Esophagus mucosa (tissue), 1 donor: Measurements from ENCODE around the gene PIGV. TPM values are rescaled to one million over a fixed set of nuclear protein-coding genes. Genes with fewer than 3 reads are reported as not detected.
"Not testable (repeated sequence)": the region's sequence is repeated elsewhere in the genome, so short reads cannot be mapped to it uniquely, and the experiment has no call there.

ENCODE experiments used
- ATAC-seq: fragments of 200-7000 bp; cut with Tn5 transposase; one replicate; pipeline ENCODE4 v1.9.1; 2020
- total RNA-seq: library from RNA; stranded (reverse); gene quantifications from one replicate; pipeline ENCODE4 v1.2.4, GENCODE V29; 2023
- donor health status: DM: yes; HTN: yes; CAD: no.

PIGV gene
- total RNA-seq, 1 donor from 2014 or later, result 9.4 TPM

DNA sequence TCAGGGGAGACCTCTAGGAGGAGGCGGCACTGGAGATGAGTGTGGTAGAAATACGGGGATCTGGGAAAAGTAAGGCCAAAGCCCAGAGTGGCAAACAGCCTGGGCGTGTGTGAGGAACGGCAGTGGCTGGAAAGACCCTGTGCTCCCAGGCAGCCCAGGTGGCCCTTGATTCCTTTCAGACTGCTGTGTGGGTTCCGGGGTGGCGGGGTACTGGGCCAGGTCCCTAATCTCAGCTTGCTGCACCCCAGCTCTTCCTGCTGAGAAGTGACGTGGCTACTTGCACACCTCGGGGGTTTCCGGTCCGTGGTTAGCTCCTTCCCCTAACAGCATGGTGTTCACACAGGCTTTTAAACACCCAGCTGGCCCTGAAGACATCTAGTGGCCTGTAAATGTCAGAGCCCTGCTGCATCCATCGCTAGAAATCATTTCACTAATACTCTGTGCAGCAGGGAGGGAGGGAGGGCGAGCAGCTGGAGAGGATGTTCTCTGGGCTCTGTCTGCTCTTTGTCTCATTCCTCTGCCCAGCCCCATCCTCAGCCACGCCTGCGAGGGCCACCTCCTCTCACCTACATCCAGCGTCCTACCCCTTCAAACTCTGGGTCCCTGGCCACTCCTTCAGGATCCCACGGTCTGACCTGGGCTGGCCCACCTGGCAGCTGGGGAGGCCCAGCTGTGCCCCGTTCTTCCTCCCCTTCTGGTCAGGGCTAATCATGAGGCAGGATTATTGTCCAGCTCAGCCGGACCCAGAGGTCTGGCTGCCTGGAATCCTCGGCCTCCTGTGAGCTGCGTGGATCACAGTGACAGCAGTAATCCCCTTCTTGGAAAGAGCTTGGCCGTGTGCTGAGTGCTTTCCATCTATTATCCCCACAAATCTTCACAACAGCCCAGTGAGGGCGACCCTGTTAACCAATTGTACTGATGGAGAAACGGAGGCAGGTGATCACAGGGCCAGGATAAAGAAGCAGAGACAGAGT lies 46.0 kb downstream of the PIGV start:
- peak; percentile 58 for ATAC-seq

DNA sequence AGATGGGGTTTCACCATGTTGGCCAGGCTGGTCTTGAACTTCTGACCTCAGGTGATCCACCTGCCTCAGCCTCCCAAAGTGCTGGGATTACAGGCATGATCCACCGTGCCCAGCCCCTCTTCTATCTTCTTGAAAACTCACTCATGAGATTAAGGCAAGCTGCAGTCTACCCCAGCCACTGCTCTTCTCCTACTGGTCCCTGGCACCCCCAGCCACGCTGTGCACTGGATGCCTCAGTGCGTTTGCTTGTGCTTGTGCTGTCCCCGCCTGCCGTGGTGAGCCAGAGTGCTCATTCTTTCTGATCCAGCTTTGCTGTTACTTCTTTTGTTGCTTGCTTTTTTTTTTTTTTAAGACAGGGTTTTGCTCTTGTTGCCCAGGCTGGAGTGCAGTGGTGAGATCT lies 49.9 kb downstream of the PIGV start:
- ATAC-seq, result not testable (repeated sequence)

DNA sequence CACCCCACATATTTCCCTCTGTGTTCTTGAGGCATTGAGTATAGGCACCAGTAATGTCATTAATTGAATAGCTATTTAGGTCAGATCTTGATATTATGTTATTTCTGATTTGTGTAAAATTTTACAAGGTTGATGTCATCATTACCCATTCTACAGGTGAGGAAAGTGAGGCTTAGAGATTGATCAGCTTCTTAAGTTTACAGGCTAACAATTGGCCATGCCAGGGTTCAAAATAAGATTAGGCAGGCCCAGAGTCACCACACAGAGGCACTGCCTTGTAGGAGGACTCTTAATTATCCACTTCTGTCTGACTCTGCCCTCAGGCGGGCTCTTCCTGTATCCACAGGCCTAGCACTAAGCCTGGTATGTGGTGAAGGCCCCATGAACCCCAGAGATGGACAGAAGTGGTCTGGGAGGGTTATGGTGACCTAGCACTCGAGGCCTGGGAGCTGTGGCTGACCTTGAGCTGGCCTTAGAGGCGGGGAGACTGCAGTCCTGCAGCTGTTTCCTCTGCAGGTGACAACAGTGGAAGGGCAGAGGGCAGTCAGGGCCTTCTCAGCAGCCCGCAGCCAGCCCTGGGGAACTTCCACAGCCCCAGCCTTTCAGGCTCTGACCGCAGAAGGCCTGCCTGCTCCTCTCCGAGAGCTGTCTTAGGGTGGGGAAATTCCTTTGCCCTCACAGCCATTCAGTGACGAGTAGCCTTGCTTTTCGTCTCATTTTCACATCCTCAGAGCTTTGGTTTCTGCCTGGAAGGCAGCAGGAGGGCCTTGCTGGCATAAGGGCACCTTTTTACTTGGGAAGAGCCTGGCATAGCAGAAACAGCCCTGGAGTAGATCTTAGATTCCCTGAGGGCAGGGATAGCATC lies 51.0 kb downstream of the PIGV start:
- peak; percentile 34 for ATAC-seq

DNA sequence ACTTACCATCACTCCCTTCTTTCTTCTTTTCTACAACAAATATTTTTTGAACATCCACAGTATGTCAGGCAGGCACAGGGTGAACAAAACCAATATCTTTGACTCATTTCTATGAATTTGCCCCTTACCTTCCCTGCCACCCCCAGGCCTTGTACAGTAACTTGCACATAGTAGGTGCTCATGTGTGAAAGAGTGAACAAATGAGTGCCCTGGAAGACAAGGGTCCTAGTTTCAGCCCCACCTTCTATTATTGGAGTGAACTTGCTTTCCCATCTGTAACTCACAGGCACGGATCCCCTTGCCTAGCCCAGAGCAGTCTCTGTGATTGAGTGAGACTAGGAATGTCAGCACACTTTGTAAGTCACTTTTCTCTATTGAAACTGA lies 51.6 kb downstream of the PIGV start:
- ATAC-seq, result no peak

DNA sequence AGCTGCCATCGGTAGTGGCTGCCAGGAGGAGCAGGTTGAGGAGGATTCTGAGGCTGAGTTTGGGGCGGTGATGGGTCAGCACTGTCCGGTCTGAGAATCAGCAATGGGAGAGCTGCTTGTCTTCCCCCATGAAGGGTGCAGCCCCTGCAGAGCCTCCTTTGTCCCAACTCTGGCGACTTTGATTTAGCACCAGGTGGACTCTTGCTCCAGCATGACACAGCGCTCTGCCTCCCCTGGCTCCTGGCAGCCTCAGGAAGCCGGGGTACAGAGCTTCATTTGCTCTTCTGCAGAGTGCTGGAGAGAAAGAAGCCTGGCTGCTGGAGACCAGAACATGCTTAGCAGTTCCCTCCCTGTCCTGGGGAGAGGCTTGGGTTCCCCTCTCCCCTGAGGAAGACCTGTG lies 52.0 kb downstream of the PIGV start:
- no peak for ATAC-seq

DNA sequence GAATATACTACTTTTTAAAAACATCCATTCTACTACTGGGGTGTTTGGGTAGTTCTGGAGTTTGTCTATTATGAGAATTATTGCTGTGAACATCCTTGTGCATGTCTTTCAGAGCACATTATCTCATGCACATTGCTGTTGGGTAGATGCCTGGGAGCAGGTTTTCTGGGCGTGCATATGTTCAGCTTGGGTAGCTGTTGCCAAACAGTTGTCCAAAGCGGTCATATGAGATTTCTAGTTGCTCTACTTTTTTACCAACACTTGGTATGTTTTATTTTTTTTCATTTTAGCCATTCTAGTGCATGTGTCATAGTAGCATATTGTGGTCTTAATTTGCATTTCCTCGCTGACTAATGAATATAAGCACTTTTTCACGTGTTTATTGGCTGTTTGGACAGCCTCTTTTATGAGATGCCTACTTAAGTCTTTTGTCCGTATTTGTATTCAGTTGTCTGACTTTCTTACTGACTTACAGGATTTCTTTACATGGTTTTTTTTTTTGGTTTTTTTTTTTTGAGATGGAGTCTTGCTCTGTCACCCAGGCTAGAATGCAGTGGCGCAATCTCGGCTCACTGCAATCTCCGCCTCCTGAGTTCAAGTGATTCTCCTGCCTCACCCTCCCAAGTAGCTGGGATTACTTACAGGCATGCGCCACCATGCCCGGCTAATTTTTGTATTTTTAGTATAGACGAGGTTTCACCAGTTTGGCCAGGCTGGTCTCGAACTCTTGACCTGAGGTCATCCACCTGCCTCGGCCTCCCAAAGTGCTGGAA lies 56.9 kb downstream of the PIGV start:
- peak; percentile 10 for ATAC-seq

DNA sequence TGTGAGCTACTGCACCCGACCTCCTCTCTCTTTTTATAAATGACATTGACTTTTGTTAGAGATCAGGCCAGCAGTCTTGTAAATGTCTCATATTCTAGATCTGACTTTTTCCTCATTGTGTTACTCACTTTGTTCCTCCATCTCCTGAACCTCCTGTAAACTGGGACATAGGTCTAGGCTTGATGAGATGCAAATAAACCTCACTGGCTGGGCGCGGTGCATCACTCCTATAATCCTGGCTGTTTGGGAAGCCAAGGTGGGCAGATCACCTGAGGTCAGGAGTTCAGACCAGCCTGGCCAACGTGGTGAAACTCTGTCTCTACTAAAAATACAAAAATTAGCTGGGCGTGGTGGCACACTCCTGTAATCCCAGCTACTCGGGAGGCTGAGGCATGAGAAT lies 60.1 kb downstream of the PIGV start:
- not testable (repeated sequence) for ATAC-seq

Other genes with a start within 250 kb of the PIGV start
- 44.3 TPM for gene ARID1A, start 91.9 kb upstream of the PIGV start, total RNA-seq
- 19.2 TPM for gene ZDHHC18, start 38.7 kb downstream of the PIGV start, total RNA-seq
- 2,315 TPM for gene SFN, start 75.2 kb downstream of the PIGV start, total RNA-seq
- 20.0 TPM for gene GPN2, start 102.3 kb downstream of the PIGV start, total RNA-seq
- 10.4 TPM for gene GPATCH3, start 112.5 kb downstream of the PIGV start, total RNA-seq
- not detected for gene NR0B2, start 126.0 kb downstream of the PIGV start, total RNA-seq
- 35.7 TPM for gene NUDC, start 133.8 kb downstream of the PIGV start, total RNA-seq
- gene KDF1, start 172.5 kb downstream of the PIGV start, total RNA-seq, result 16.5 TPM
- gene TRNP1, start 205.7 kb downstream of the PIGV start, total RNA-seq, result 75.0 TPM
- 51.3 TPM for gene TENT5B, start 224.9 kb downstream of the PIGV start, total RNA-seq